Colonic mucosa (tissue), 4 donors: Measurements from ENCODE around the gene KIF22. TPM values are rescaled to one million over a fixed set of nuclear protein-coding genes. Genes with fewer than 3 reads are reported as not detected.
A peak's percentile ranks its signal among the peaks of the same experiment; 100 is the strongest.

Experiments
- DNase-seq: peaks from one replicate; pipeline ENCODE4 v3.0.0-alpha.2; 2020
- H3K27ac ChIP-seq: fragments of 200-600 bp; one replicate; pipeline ENCODE4 v1.8.0; 2021
- H3K27me3 ChIP-seq: fragments of 200-600 bp; one replicate; pipeline ENCODE4 v1.8.0; 2021
- H3K36me3 ChIP-seq: fragments of 200-600 bp; one replicate; pipeline ENCODE4 v1.8.0; 2021
- H3K4me1 ChIP-seq: fragments of 200-600 bp; one replicate; pipeline ENCODE4 v1.8.0; 2021; ENCODE audit warnings: mild to moderate bottlenecking
- H3K4me3 ChIP-seq: fragments of 200-600 bp; one replicate; pipeline ENCODE4 v1.8.0; 2021
- H3K9ac ChIP-seq, 2 donors: one replicate each; pipeline ENCODE4 v1.7.0; 2013; ENCODE audit warnings: control low read depth in 2 of 2, low read depth in 2 of 2, low read length in 2 of 2
- H3K9me3 ChIP-seq: fragments of 200-600 bp; one replicate; pipeline ENCODE4 v1.8.0; 2021
- CTCF ChIP-seq: fragments of 200-600 bp; IDR thresholded peaks from one replicate; pipeline ENCODE4 v1.8.0; 2022; ENCODE audit warnings: antibody characterized with exemption, mild to moderate bottlenecking
- intact Hi-C: fragments of 100-400 bp; cut with DNase I; formaldehyde crosslinking; loops from one replicate; pipeline ENCODE4 v1.14.1; 2022
- total RNA-seq, 2 donors: library from RNA; stranded (reverse); fragmentation: NEBNext Ultra II Directional in 1 of 2; extraction: Animal tissue kit (Norgen Biotek cat#: 25700) in 1 of 2; gene quantifications; one replicate each; pipeline ENCODE4 v1.2.1, GENCODE V29; 2021
- donor health status: healthy.
- donor health status: DM: no; HTN: no; CAD: no.
- donor health status: DM: no; HTN: no; CAD: no.

The KIF22 gene
- total RNA-seq, 2 donors from 2014 or later, result 60.7 to 150 TPM

- Histone ChIP-seq H3K9ac (peak overlapping the region; percentile 16 to 28), H3K4me1 (peaks cover 40% of the 10 kb centered on the region), H3K27ac (no peak overlapping the region), H3K27me3 (no peaks in the 10 kb centered on the region), H3K36me3 (no peaks in the 10 kb centered on the region), H3K4me3 (no peak overlapping the region), H3K9me3 (no peaks in the 10 kb centered on the region)
- intact Hi-C loops, result loop anchor here (5.0 kb wide), 1 partner anchor 38 kb away; no protein-coding TSS in a partner anchor
- DNase-seq, result no peak
- no peak for TF ChIP-seq CTCF
These were observed 23.4 kb downstream of the KIF22 start for GRCh38 chr16:29813644-29814562.

- no peaks in the 10 kb centered on the region for H3K27me3 ChIP-seq
- peaks cover 38% of the 10 kb centered on the region for H3K4me1 ChIP-seq
- no peak for TF ChIP-seq CTCF
- H3K4me3 ChIP-seq, result no peak overlapping the region
- H3K27ac ChIP-seq, result peak overlapping the region; percentile 95
- H3K9me3 ChIP-seq, result no peaks in the 10 kb centered on the region
- peak overlapping the region; percentile 14 to 66 for H3K9ac ChIP-seq
- H3K36me3 ChIP-seq, result no peaks in the 10 kb centered on the region
- DNase-seq, result no peak
- intact Hi-C loops, result loop anchor here (5.0 kb wide), 1 partner anchor 38 kb away; no protein-coding TSS in a partner anchor
These were observed 24.0 kb downstream of the KIF22 start for GRCh38 chr16:29814592-29814991.

GRCh38 chr16:29815032-29815721 is 24.6 kb downstream of the KIF22 start:
- Histone ChIP-seq H3K27me3 (no peaks in the 10 kb centered on the region), H3K36me3 (no peaks in the 10 kb centered on the region), H3K9me3 (no peaks in the 10 kb centered on the region), H3K27ac (peak overlapping the region; percentile 95), H3K9ac (peak overlapping the region; percentile 48 to 96), H3K4me3 (peak overlapping the region; percentile 67), H3K4me1 (peaks cover 32% of the 10 kb centered on the region)
- TF ChIP-seq CTCF, result no peak
- DNase-seq, result peak; percentile 56
- intact Hi-C loops, result no loop called here

- Histone ChIP-seq H3K4me1 (peaks cover 26% of the 10 kb centered on the region), H3K27ac (peak within 1 kb of the TSS; percentile 95), H3K9ac (peak within 1 kb of the TSS; percentile 89 to 96), H3K27me3 (no peaks in the 10 kb centered on the region), H3K9me3 (no peaks in the 10 kb centered on the region), H3K36me3 (no peaks in the 10 kb centered on the region), H3K4me3 (peak within 1 kb of the TSS; percentile 67)
- peak; percentile 99 for DNase-seq
- TF ChIP-seq CTCF, result peak; percentile 92
- intact Hi-C loops, result no loop called here
These were observed 25.5 kb downstream of the KIF22 start, which contains the start of gene PAGR1 for GRCh38 chr16:29815793-29816693. PAGR1 (plus strand) TSS chr16:29816152; CDS start chr16:29816526, 374 bp downstream.
